K562 (cell line): ENCODE data around the gene PRR16. TPM values are rescaled to one million over a fixed set of nuclear protein-coding genes. Genes with fewer than 3 reads are reported as not detected.

Source experiments
- CREB1 ChIP-seq, 2 experiments: sonication (generic) in 1 of 2; formaldehyde crosslinking in 1 of 2; IDR thresholded peaks; 2 replicates each; pipeline versions ENCODE4 v1.6.1 to v1.8.0; 2012 to 2022; ENCODE audit warnings: inconsistent platforms in 1 of 2, mild to moderate bottlenecking in 1 of 2, missing genetic modification reagents in 1 of 2, moderate library complexity in 1 of 2
- MECOM ChIP-seq: fragments of 250-450 bp; sonication (Bioruptor Pico); IDR thresholded peaks from 2 replicates; pipeline ENCODE4 v1.8.0; 2022; ENCODE audit warnings: inconsistent platforms
- RB1 ChIP-seq: fragments of 450-650 bp; IDR thresholded peaks from 2 replicates; pipeline ENCODE4 v1.6.1; 2017; ENCODE audit warnings: low read depth, mild to moderate bottlenecking
- ZNF512 ChIP-seq: IDR thresholded peaks from 2 replicates; pipeline ENCODE4 v1.6.1; 2016; ENCODE audit warnings: missing genetic modification characterization, missing compliant biosample characterization
- polyA plus RNA-seq, 8 experiments: library from polyadenylated mRNA; depleted of rRNA in 4 of 8; stranded (reverse) in 5 of 8; unstranded in 3 of 8; fragments of >200 nt; fragmentation: Nextera tagmentation in 2 of 8; fragmentation: Illumina TruSeq in 1 of 8; extraction: Ambion mirVana in 2 of 8; extraction: Trizol in 1 of 8; gene quantifications; 2 replicates each; pipeline versions ENCODE4 v1.2.1 to v1.2.3, GENCODE V29; 2011 to 2014; ENCODE audit warnings: inconsistent platforms in 1 of 8, missing spikeins in 1 of 8
- total RNA-seq, 7 experiments: library from RNA; depleted of rRNA in 6 of 7; stranded (reverse); fragments of >200 nt in 6 of 7; fragmentation: Illumina TruSeq in 2 of 7; extraction: Trizol in 2 of 7; gene quantifications; 2 replicates each; pipeline versions ENCODE4 v1.2.1 to v1.2.3, GENCODE V29; 2011 to 2021; ENCODE audit warnings: low replicate concordance in 1 of 7
- TF ChIP-seq, protein P1 (sequence below): sonication (generic); formaldehyde crosslinking; IDR thresholded peaks from 2 replicates; pipeline ENCODE4 v1.8.0; 2022; ENCODE audit warnings: mild to moderate bottlenecking, low read depth, missing genetic modification reagents
- TF ChIP-seq, protein P2 (sequence below), 3 experiments: fragments of 200-800 bp in 1 of 3; fragments of 250-450 bp in 1 of 3; fragments of 450-650 bp in 1 of 3; sonication (Bioruptor Pico) in 1 of 3; sonication (Bioruptor generic) in 1 of 3; formaldehyde crosslinking in 1 of 3; IDR thresholded peaks; 2 replicates each; pipeline versions ENCODE4 v1.6.1 to v1.8.0; 2016 to 2022; ENCODE audit warnings: mild to moderate bottlenecking in 2 of 3, missing genetic modification characterization in 2 of 3, missing compliant biosample characterization in 1 of 3, moderate library complexity in 1 of 3

PRR16 gene
- total and polyA plus RNA-seq, 9 of the 15 experiments (the other 6 are each of a cell fraction or from before 2014, with no cell fraction given): 0.61 to 10.1 (median 3.3) TPM

DNA sequence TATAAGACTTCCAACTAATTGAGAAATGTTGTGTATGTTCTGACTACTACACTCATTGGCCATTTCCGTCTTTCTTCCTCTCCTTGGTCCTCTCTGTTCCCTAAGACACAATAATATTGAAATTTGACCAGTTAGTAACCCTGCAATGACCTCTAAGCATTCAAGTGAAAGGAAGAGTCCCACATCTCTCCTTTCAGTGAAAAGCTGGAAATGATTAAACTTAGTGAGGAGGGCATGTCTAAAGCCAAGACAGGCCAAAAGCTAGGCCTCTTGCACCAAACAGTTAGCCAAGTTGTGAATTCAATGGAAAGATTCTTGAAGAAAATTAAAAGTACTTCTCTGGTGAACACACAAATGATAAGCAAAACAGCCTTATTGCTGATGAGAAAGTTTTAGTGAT, 122.5 kb downstream of the PRR16 start (continued):
- TF ChIP-seq MECOM (CRISPR knock-in tag) (no peak), ZNF512 (tag) (no peak), CREB1 (IDR thresholded peaks at IDR 0.05) (no peak), CREB1 (CRISPR knock-in tag; IDR thresholded peaks at IDR 0.05) (no peak), RB1 (no peak)
- TF ChIP-seq, protein P1, sequence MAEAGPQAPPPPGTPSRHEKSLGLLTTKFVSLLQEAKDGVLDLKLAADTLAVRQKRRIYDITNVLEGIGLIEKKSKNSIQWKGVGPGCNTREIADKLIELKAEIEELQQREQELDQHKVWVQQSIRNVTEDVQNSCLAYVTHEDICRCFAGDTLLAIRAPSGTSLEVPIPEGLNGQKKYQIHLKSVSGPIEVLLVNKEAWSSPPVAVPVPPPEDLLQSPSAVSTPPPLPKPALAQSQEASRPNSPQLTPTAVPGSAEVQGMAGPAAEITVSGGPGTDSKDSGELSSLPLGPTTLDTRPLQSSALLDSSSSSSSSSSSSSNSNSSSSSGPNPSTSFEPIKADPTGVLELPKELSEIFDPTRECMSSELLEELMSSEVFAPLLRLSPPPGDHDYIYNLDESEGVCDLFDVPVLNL (CRISPR knock-in tag): no peak
- TF ChIP-seq, protein P2, sequence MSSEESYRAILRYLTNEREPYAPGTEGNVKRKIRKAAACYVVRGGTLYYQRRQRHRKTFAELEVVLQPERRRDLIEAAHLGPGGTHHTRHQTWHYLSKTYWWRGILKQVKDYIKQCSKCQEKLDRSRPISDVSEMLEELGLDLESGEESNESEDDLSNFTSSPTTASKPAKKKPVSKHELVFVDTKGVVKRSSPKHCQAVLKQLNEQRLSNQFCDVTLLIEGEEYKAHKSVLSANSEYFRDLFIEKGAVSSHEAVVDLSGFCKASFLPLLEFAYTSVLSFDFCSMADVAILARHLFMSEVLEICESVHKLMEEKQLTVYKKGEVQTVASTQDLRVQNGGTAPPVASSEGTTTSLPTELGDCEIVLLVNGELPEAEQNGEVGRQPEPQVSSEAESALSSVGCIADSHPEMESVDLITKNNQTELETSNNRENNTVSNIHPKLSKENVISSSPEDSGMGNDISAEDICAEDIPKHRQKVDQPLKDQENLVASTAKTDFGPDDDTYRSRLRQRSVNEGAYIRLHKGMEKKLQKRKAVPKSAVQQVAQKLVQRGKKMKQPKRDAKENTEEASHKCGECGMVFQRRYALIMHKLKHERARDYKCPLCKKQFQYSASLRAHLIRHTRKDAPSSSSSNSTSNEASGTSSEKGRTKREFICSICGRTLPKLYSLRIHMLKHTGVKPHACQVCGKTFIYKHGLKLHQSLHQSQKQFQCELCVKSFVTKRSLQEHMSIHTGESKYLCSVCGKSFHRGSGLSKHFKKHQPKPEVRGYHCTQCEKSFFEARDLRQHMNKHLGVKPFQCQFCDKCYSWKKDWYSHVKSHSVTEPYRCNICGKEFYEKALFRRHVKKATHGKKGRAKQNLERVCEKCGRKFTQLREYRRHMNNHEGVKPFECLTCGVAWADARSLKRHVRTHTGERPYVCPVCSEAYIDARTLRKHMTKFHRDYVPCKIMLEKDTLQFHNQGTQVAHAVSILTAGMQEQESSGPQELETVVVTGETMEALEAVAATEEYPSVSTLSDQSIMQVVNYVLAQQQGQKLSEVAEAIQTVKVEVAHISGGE (CRISPR knock-in tag; IDR thresholded peaks at IDR 0.05): no peak
